Sigmoid colon (tissue), 7 donors: Measurements from ENCODE around the gene PTCSC3. TPM values are rescaled to one million over a fixed set of nuclear protein-coding genes. Genes with fewer than 3 reads are reported as not detected.

Experiments used
- DNase-seq: peaks from one replicate; pipeline ENCODE4 v3.0.0-alpha.2; 2019
- H3K27ac ChIP-seq, 4 donors: fragments of 200-600 bp; sonication (generic); one replicate each; pipeline ENCODE4 v1.5.1; 2016 to 2019; ENCODE audit warnings: mild to moderate bottlenecking in 1 of 4
- H3K27me3 ChIP-seq, 3 donors: fragments of 200-600 bp; sonication (generic); one replicate each; pipeline ENCODE4 v1.5.1; 2019; ENCODE audit warnings: mild to moderate bottlenecking in 1 of 3
- H3K36me3 ChIP-seq, 4 donors: fragments of 200-600 bp; sonication (generic); one replicate each; pipeline ENCODE4 v1.5.1; 2016 to 2019
- H3K4me1 ChIP-seq, 4 donors: fragments of 200-600 bp; sonication (generic); one replicate each; pipeline ENCODE4 v1.5.1; 2017 to 2019
- H3K4me3 ChIP-seq, 4 donors: fragments of 200-600 bp; sonication (generic); one replicate each; pipeline ENCODE4 v1.5.1; 2017 to 2019; ENCODE audit warnings: mild to moderate bottlenecking in 2 of 4, moderate library complexity in 1 of 4
- H3K9me3 ChIP-seq, 4 donors: fragments of 200-600 bp in 3 of 4; sonication (generic) in 3 of 4; one replicate each; pipeline versions ENCODE4 v1.5.1 to v1.6.1; 2013 to 2019
- EP300 ChIP-seq, 4 donors: sonication (generic); formaldehyde crosslinking; IDR thresholded peaks; one replicate each; pipeline ENCODE4 v1.6.1; 2017; ENCODE audit warnings: antibody characterized with exemption in 4 of 4
- POLR2A ChIP-seq, 2 donors: fragments of 450-650 bp; IDR thresholded peaks; one replicate each; pipeline ENCODE4 v1.6.1; 2016; ENCODE audit warnings: antibody characterized with exemption in 2 of 2, mild to moderate bottlenecking in 2 of 2, moderate library complexity in 2 of 2
- POLR2AphosphoS5 ChIP-seq, 4 donors: sonication (generic); formaldehyde crosslinking; IDR thresholded peaks; one replicate each; pipeline ENCODE4 v1.6.1; 2017; ENCODE audit warnings: antibody characterized with exemption in 4 of 4
- WGBS, 2 donors: extraction: QIAGEN DNeasy Blood & Tissue Kit; methylation state at CpG; one replicate each; pipeline ENCODE4 v1.1.7; 2013; 5-methylcytosine and 5-hydroxymethylcytosine counted together
- intact Hi-C: fragments of 100-400 bp; cut with DNase I; formaldehyde crosslinking; loops from one replicate; pipeline ENCODE4 v1.15.1; 2023
- polyA plus RNA-seq, 3 donors: library from polyadenylated mRNA; stranded (reverse); fragments of 200-250 nt; gene quantifications; one replicate each; pipeline ENCODE4 v1.2.3, GENCODE V29; 2013
- total RNA-seq, 4 donors: library from RNA; depleted of rRNA; stranded (reverse); fragments of >200 nt; gene quantifications; one replicate each; pipeline ENCODE4 v1.1.0, GENCODE V29; 2016
- TF ChIP-seq, protein P1 (sequence below), 4 experiments: fragments of 450-650 bp in 3 of 4; fragments of 200-600 bp in 1 of 4; IDR thresholded peaks; one replicate each; pipeline ENCODE4 v1.5.1; 2016 to 2019; ENCODE audit warnings: antibody characterized with exemption in 4 of 4, mild to moderate bottlenecking in 3 of 4, moderate library complexity in 2 of 4
- donor health status: healthy with polysubstance abuse.
- donor health status: Bipolar disorder and iron deficiency.
- donor health status: healthy.

The PTCSC3 gene
- total and polyA plus RNA-seq, 7 donors: not detected

DNA sequence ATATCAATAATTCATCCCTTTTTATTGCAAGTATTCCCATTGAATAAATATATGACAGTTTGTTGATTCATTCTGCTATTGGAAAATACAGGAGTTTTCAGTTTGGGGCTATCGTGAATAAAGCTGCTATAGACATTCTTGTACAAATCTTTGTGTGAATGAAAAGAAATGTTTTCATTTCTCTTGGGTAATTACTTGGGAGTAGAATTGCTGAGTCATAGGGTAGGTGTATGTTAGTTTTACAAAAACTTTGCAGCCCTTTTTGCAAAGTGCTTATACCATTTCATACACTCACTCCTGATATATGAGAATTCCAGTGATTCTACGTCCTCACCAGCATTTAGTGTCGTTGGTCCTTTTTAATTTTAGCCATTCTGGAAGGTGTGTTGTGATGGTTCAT lies 6.9 kb upstream of the PTCSC3 start:
- TF ChIP-seq POLR2A (IDR thresholded peaks at IDR 0.05): no peak
- TF ChIP-seq, protein P1, sequence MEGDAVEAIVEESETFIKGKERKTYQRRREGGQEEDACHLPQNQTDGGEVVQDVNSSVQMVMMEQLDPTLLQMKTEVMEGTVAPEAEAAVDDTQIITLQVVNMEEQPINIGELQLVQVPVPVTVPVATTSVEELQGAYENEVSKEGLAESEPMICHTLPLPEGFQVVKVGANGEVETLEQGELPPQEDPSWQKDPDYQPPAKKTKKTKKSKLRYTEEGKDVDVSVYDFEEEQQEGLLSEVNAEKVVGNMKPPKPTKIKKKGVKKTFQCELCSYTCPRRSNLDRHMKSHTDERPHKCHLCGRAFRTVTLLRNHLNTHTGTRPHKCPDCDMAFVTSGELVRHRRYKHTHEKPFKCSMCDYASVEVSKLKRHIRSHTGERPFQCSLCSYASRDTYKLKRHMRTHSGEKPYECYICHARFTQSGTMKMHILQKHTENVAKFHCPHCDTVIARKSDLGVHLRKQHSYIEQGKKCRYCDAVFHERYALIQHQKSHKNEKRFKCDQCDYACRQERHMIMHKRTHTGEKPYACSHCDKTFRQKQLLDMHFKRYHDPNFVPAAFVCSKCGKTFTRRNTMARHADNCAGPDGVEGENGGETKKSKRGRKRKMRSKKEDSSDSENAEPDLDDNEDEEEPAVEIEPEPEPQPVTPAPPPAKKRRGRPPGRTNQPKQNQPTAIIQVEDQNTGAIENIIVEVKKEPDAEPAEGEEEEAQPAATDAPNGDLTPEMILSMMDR (IDR thresholded peaks at IDR 0.05): no peak
- TF ChIP-seq EP300 (IDR thresholded peaks at IDR 0.05): no peak
- TF ChIP-seq POLR2AphosphoS5 (IDR thresholded peaks at IDR 0.05): no peak
- 81 to 86% methylated on average over 3 of the region's 3 CpGs for WGBS, 2 donors
- H3K4me3 ChIP-seq: no peak overlapping the region
- H3K9me3 ChIP-seq: peaks cover 0 to 3% (median 0%) of the 10 kb centered on the region in 4 donors
- no peaks in the 10 kb centered on the region for H3K27me3 ChIP-seq
- intact Hi-C loops: no loop called here
- H3K36me3 ChIP-seq: no peaks in the 10 kb centered on the region
- DNase-seq: no peak
- H3K4me1 ChIP-seq: no peaks in the 10 kb centered on the region
- H3K27ac ChIP-seq: no peak overlapping the region

DNA sequence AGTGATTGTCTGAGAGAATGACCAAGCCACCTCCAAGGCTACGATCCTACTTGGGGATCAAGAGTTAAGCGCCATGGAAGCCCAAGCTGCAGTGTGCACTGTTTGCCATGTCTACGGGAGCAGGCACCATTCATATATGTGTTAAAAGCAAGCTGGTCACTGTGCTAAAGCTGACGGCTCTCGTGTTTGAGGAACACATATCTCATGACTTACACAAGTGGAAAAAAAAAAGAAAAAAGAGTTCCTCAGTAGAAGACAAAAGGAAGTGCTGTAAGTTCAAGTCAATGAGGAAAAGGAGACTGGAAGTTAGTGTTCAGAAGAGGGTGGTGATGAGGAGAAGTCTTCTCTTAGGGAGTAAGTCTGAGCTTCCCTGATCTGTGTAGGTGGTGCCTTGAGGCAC lies 4.9 kb upstream of the PTCSC3 start:
- 71 to 75% methylated on average over 5 of the region's 5 CpGs for WGBS, 2 donors
- H3K4me3 ChIP-seq: no peak overlapping the region
- no peak overlapping the region for H3K27ac ChIP-seq
- H3K27me3 ChIP-seq: no peaks in the 10 kb centered on the region
- TF ChIP-seq POLR2AphosphoS5 (IDR thresholded peaks at IDR 0.05) (no peak), EP300 (IDR thresholded peaks at IDR 0.05) (no peak), POLR2A (IDR thresholded peaks at IDR 0.05) (no peak)
- TF ChIP-seq, protein P1 (IDR thresholded peaks at IDR 0.05): no peak
- no peaks in the 10 kb centered on the region for H3K36me3 ChIP-seq
- DNase-seq: no peak
- peaks cover 0 to 3% (median 0%) of the 10 kb centered on the region in 4 donors for H3K9me3 ChIP-seq
- H3K4me1 ChIP-seq: no peaks in the 10 kb centered on the region
- intact Hi-C loops: no loop called here

DNA sequence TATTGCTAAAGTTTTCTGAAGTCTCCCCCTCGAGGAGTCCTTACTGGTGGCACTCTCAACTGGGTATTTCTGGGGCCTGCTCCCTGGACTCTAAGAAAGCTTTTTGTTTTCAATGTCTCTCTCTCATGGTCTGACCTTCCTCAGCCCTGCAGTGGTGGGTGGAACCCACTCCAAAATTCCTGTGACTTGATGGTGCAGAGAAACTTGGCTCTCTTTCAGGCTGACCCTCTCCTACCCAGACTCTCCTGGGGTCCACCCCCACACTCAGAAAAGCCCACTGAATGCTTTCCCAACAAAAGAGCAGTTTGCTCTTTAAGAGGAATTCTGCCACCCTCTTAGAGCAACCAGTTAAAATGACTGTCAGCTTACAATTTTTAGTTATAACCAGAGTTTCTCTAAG lies 967 bp upstream of the PTCSC3 start:
- intact Hi-C loops: no loop called here
- Histone ChIP-seq H3K4me3 (no peak overlapping the region), H3K36me3 (no peaks in the 10 kb centered on the region), H3K4me1 (no peaks in the 10 kb centered on the region), H3K27me3 (no peaks in the 10 kb centered on the region), H3K27ac (no peak overlapping the region), H3K9me3 (no peaks in the 10 kb centered on the region)
- TF ChIP-seq POLR2A (IDR thresholded peaks at IDR 0.05) (no peak), POLR2AphosphoS5 (IDR thresholded peaks at IDR 0.05) (no peak), EP300 (IDR thresholded peaks at IDR 0.05) (no peak)
- TF ChIP-seq, protein P1 (IDR thresholded peaks at IDR 0.05): no peak
- DNase-seq: no peak
- WGBS, 2 donors: 77 to 87% methylated on average over 1 of the region's 1 CpG

DNA sequence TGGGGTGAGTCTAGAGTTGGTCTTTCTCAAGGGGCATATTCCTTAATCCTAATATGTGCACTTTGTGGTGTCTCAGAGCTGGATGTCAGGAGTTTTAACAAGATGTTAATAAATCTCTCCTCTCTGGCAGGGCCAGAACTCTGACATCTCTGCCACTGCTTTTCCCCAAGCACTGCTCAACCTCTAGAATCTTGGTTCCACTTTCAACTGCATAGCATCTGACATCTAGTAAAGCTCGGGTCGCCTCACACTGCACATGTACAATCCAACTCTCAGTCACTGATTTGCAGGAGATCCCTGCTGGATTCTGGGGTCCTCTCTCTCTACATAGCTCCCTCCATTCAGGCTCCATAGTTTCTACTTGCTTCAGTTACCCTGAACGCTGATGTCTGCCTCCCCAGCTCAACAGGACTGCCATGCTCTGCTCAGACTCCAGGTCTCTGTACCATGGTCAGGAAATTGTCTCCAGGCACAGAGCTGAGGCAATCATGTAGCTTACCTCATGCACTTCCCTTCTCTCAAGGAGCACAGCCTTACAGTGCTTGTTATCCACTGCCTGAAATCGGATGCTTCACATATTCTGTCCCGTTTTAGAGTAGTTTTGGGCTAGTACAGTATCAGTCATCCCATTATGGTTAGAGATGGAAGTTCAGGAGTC lies 1.6 kb downstream of the PTCSC3 start:
- Histone ChIP-seq H3K27ac (no peak overlapping the region), H3K27me3 (no peaks in the 10 kb centered on the region), H3K4me3 (no peak overlapping the region), H3K36me3 (no peaks in the 10 kb centered on the region), H3K9me3 (no peaks in the 10 kb centered on the region), H3K4me1 (no peaks in the 10 kb centered on the region)
- TF ChIP-seq, protein P1 (IDR thresholded peaks at IDR 0.05): no peak
- TF ChIP-seq POLR2AphosphoS5 (IDR thresholded peaks at IDR 0.05): no peak
- no peak for TF ChIP-seq EP300 (IDR thresholded peaks at IDR 0.05)
- TF ChIP-seq POLR2A (IDR thresholded peaks at IDR 0.05): no peak
- intact Hi-C loops: no loop called here
- 89% methylated on average over 5 of the region's 5 CpGs for WGBS, 2 donors
- DNase-seq: no peak

DNA sequence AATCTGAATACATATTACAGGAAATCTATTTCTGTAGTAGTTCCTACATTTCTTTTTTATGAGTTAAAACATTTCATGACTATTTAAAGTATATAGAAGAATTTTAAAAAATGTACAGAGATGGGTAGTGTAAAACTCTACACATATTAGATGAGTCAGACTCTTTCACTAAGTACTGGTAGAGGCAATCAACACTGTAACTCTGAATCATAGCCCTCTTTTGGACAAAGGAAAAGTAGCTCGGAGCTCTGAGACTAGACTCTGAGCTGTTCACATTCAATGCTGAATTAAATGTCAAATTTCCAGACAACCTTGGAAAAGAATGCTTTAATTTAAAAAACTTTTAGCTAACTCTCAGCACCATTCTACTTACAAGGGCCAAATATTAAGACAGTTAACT lies 3.4 kb downstream of the PTCSC3 start:
- 76 to 83% methylated on average over 1 of the region's 1 CpG for WGBS, 2 donors
- intact Hi-C loops: no loop called here
- no peak for DNase-seq

More for the DNA sequence above, 3.4 kb downstream of the PTCSC3 start:
- H3K27ac ChIP-seq: no peak overlapping the region
- H3K36me3 ChIP-seq: no peaks in the 10 kb centered on the region
- H3K4me1 ChIP-seq: no peaks in the 10 kb centered on the region
- no peaks in the 10 kb centered on the region for H3K9me3 ChIP-seq
- no peak for TF ChIP-seq EP300 (IDR thresholded peaks at IDR 0.05)
- no peak for TF ChIP-seq POLR2A (IDR thresholded peaks at IDR 0.05)
- TF ChIP-seq, protein P1 (IDR thresholded peaks at IDR 0.05): no peak
- no peak for TF ChIP-seq POLR2AphosphoS5 (IDR thresholded peaks at IDR 0.05)
- no peaks in the 10 kb centered on the region for H3K27me3 ChIP-seq
- no peak overlapping the region for H3K4me3 ChIP-seq
